GM18505 (cell line): ENCODE data around the gene RFTN1.

Source experiments
- ATAC-seq: cut with Tn5 transposase; IDR thresholded peaks from one replicate; pipeline ENCODE4 v1.9.1; 2021; ENCODE audit not compliant: unreplicated experiment
- POLR2A ChIP-seq: IDR thresholded peaks from 4 replicates; pipeline ENCODE4 v1.6.1; 2011; ENCODE audit warnings: borderline replicate concordance; ENCODE audit not compliant: insufficient read depth, insufficient read length; ENCODE audit errors: extremely low read depth

RFTN1 gene

DNA sequence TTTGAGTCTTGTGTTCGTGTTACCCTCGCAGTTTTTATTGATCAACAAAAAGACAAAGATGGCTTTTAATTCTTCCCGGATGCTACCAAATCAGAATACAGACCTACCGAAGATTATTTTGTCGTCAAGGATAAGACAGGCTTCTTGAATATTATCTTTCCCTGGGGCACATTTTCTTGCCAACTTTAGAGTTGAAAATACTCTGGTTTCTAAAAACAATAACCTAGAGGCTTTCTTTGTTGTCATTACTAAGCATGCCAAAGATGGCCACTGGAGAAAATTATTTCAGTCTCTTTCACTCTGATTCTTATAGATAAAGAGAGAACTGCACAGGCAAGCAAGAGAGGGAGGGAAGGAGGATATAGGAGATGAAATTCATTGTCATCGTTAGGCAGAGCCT, 214.6 kb downstream of the RFTN1 start:
- no peak for TF ChIP-seq POLR2A
- no peak for ATAC-seq

DNA sequence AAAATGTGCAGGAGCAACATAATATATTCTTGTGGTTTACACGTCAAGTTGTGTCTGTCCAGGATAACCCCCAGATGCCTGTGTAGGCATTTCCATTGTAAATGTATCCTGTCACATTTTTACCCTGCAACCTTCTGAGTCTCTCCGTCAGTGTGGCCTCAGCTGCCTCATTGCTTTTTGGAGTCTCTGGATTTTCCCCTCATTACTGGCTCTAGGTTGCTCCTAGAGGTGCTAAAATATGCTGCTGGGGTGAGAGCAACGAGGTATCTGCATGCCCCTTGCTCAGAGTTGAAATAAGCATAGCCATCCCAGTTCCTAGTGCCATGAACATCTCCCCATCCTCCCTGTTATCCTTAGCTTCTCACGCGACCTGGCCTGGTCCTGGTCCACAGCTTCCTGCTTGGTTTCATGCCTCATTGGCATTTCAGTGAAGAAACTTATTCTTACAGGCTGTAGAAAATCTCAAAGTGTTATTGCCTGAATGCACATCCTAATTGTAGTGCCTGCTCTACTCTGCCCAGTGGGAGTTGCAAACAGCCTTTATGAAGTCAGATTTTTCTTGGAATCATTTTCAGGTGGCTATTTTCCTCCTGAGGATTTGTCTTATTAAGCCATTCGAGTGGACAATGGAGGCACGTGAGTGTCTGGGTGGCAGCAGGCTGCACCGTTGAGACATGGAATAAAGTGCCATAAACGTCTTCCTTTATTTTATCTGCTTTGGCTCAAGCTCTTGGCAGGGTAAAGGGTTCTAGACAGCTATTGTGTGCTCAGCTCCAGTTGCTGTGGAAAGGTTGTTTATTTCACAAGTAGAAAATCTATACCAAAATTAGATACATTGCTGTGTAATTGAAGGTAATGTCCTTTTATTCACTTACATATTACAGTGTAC, 215.3 kb downstream of the RFTN1 start:
- no peak for TF ChIP-seq POLR2A
- ATAC-seq, result no peak

DNA sequence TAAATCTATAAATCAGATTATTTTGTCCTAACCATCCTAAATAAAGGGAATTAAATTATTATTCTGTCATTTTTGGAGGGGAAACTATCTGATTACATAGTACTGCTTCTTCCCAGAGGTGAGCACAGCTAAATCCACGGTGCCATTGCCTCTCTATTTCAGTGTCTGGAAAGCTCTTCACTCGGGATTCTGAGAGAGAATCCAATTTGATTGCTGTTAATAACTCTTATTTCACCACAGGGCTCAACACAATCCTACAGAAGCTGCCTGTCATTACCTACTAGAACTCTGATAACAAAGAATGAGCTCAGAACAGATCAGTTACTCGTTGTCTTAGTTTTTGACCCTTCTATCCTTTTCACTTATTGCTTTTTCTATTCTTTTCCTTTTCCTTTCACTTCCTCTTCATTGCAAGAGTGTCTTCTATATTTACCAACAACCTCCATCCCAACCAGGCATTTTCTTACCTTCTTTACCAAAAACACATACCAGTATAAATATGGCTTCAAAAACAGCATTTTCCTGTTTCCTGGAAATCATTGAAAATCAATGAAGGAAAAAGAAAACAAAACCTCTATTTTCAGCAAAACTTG, 218.1 kb downstream of the RFTN1 start:
- TF ChIP-seq POLR2A, result no peak
- no peak for ATAC-seq

DNA sequence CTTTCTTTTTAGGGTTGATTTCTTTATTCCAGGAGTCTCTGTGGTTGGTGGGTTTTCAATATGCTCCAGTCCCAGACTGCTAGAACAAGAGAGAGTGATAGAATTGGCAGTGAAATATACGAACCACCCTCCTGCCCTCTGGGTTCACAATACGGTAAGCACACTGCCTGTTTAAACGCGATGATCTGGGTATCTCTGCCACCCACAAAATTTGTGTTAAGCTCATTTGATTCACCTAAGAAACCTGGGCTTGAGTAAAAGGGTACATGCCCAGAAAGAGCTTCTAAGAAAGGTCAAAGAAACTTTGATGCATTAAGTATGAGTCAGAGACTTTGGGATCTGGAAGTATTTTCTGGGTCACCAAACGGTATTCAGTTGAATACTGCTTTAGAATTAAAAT, 218.7 kb downstream of the RFTN1 start:
- no peak for ATAC-seq
- no peak for TF ChIP-seq POLR2A

DNA sequence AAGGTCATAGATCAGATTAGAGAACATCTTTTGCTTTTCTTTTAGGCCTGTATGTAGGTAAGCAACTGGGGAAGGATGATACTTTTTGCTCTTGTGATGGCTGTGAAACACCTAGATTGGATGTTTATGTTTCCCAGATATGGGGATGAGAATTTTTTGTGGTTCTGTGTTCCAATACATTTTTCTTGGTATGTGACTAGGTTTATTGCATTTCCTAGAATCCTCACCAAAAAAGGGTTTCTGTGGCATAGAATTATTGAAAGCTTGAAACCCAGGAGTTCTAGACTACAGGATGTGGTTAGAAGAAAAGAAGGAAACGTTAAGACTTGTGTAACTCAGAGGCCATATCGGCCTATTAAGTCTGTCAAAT, 222.7 kb downstream of the RFTN1 start:
- ATAC-seq, result no peak
- no peak for TF ChIP-seq POLR2A

DNA sequence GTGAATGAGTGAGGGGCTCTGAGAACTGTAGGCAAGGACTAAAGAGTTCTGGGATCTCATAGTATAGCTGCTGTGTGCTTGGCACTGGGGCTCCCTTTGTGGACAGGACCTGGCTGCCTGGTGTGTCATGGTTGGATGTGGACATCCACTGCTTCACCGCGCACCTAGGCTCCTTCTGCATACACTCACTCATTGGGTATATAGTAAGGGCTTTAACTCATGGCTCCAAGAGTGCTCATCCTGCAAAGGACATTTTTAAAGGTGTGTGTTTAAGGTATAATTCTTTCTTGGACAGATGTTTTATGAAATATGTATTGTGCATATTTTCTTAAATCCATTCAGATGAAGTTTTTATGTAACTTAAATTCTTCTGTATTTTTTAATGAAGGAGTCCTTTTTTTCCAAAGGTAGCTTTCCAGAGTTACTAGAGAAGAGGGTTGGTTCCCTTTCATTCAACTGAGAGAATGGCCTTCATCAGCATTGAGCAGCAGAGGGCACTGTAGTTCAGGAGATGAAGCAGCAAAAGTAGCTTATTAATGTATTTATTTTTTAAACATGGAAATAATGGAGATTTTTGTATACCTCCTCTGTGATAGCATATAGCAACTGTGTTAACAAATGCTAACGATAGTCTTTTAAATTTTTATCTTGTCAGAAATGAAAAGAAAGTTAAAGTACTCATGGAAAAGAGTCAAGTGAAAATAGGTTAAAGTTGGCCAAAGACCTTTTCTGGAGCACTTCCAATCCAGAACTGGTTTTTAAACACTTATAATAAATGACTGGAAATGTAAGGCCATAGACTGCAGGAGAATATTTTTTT, 223.3 kb downstream of the RFTN1 start:
- TF ChIP-seq POLR2A, result no peak
- no peak for ATAC-seq

DNA sequence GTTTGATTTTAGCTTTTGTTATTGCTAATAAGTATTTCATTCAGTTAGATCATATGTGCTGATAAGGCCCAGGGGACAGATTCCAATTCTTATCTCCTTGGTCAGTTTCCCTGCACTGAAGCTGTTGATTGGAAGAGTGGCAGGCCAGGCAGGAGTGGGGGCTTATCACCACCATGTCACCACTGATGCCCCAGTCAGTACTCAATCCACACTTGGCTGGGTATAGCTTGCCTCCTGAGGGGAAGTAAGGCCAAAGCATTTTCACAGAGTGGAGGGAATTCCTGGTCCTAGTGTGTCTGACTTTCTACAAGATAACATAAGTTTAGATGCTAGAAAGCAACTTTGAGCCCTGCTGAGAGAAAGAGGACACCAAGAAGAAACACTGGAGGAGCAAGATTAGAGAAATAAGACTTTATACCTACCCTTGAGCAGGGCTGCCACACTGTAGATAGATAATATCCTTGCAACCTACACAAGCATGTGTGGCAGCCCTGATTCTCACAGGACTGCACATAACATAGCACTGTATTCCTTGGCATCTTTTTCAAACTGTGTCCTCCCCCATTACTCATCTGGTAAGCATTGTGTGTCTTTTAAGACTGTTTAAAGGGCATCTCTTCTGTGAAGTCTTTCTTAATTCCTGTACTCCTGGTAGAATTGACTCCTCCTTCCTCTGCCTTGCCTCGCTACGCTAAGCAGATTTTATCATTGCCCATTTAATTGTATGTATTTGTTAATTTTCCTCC, 224.2 kb downstream of the RFTN1 start:
- no peak for TF ChIP-seq POLR2A
- no peak for ATAC-seq

DNA sequence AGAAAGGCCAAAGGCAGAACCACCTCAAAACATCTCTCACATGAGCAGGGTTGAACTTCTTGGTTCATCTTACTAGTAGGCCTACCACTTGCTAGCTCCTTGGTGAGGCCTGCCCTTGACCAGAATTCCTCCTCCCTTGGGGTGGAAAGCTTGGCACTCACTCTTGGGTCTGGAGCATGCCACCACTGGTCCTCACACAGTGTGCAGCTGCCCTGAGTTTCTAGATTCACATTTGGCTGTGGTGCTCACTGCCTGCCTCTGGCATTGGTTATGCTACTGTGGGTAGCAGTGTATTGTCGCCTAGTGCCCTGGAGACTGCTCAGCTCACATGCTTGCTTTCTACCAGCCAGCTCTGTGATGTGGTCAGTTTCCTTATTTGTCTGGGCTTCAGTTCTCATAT, 224.8 kb downstream of the RFTN1 start:
- no peak for TF ChIP-seq POLR2A
- no peak for ATAC-seq

DNA sequence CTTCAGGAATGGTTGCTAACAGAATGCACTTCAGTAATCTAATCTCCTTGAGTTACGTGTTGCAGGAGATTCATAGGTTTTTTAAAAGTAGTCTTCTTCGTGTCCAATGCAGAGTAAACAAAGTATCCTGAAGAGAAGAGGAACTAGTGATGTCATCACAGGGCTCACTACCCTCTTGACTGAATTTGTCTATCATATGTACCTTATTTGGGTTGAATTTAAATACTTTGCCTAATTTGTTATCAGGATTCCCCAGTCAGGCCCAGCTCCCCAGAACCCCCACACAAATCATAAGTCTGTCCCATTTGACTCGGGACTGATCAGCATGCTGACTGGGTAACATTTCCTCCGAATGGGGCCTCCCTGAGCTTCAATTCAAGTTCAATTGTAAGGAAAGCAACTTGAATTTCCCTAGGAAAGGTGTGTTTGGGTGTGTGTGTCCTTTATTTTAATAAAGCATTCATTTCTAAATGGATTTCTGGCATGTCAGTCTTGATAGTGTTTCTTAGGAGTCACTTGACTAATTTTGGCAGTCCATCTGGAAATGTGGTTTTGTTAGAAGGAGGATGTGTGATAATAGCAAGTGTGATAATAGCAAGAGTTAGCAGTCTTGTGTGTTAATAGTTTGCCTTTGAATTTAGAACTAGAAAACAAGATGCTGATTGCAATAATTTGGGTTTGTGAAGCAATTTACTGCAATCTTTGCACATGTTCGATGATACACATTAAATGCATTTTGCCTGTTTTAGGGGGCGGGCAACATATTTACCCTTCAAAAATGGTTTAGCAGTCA, 226.6 kb downstream of the RFTN1 start:
- no peak for TF ChIP-seq POLR2A
- no peak for ATAC-seq

DNA sequence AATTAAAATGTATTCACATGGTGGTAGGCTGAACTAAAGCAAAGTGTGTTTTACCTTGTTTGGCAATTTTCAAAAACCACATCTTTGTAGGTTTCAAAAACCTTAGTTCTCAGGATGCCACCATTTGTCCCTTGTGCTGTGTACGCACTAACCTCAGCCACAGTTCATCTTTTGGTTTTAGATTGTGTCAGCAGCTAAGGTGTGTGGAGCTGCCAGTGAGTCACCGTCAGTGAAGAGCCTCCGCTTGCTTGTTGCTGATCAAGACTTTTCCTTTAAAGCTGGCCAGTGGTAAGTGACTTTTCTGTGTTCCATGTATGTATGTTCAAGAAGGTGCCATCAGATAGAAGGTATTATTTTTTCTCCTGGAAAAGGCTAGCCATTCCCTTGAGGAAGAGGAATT, 227.3 kb downstream of the RFTN1 start:
- ATAC-seq, result peak; percentile 73
- no peak for TF ChIP-seq POLR2A

DNA sequence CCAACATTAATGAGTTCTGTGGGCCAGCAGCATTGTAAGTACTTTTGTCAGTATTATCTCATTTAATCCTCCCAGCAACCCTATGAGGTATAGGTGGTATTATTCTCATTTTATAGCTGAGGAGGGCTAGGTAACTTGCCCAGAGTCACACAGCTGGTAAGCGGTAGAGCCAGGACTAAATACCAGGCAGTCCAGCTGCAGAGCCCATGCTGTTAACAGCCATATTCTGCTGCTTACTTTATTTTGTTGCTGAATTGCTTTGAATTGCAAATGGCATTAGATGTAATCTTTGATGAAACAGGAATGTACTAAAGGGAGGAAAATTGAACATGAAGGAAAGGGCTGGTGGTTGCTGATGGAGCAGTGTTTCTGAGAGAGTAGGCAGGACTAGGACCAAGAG, 228.9 kb downstream of the RFTN1 start:
- no peak for TF ChIP-seq POLR2A

DNA sequence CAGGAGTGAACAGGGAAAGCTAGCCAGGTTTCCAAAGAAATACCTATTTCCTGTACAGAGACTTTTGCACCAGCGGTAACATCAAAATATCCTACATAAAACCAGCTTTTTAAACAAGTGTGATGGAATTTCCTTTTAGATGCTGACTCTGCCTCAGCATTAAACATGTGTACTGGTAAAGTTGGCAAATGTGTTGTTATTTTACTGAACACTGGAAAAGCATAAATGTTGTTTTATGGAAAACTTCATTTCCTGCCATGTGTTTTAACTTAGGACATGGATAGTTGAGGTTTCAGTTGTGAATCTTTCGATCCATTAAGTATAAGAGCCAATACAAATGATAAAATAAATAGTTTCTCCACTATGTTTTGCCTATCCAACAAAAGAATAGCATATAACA, 232.8 kb downstream of the RFTN1 start:
- TF ChIP-seq POLR2A, result no peak
- no peak for ATAC-seq

More for the DNA sequence above, 228.9 kb downstream of the RFTN1 start:
- no peak for ATAC-seq
